ENCODE results near the gene SYNE1. TPM values are rescaled to one million over a fixed set of nuclear protein-coding genes. Genes with fewer than 3 reads are reported as not detected.

Gene SYNE1
- polyA plus RNA-seq, 1 experiment = 35.7 TPM

- no peak overlapping the region for H3K4me3 ChIP-seq (ENCODE audit: low read depth, low read length)
- H3K27ac ChIP-seq (ENCODE audit: low read depth, low read length) = no peak overlapping the region
- CTCF ChIA-PET = interaction anchor here (1.6 kb wide), 1 partner anchor 33 kb away, joined by 4 read pairs; no protein-coding TSS in a partner anchor
- POLR2A ChIA-PET = no interaction called here
- TF ChIP-seq CTCF (IDR thresholded peaks at IDR 0.05; ENCODE audit: low read depth, low read length) = no peak
- H3K9me3 ChIP-seq (ENCODE audit: control insufficient read depth, insufficient read depth, low read length) = no peaks in the 10 kb centered on the region
- H3K27me3 ChIP-seq (ENCODE audit: control insufficient read depth, insufficient read depth, low read length) = no peaks in the 10 kb centered on the region
- no peak for DNase-seq (ENCODE audit: low read depth, low spot score)
Observed at GRCh38 chr6:152585236-152585635, 51.9 kb downstream of the SYNE1 start.

- Histone ChIP-seq H3K27me3 (ENCODE audit: control insufficient read depth, insufficient read depth, low read length) (no peaks in the 10 kb centered on the region), H3K27ac (ENCODE audit: low read depth, low read length) (no peak overlapping the region), H3K4me3 (ENCODE audit: low read depth, low read length) (no peak overlapping the region), H3K9me3 (ENCODE audit: control insufficient read depth, insufficient read depth, low read length) (no peaks in the 10 kb centered on the region)
- DNase-seq (ENCODE audit: low read depth, low spot score) = no peak
- ChIA-PET POLR2A (no interaction called here), CTCF (interaction anchor here (1.6 kb wide), 1 partner anchor 32 kb away, joined by 4 read pairs; no protein-coding TSS in a partner anchor)
- no peak for TF ChIP-seq CTCF (IDR thresholded peaks at IDR 0.05; ENCODE audit: low read depth, low read length)
Observed at GRCh38 chr6:152583888-152584287, 53.3 kb downstream of the SYNE1 start.

GRCh38 chr6:152576525-152576924, 60.6 kb downstream of the SYNE1 start:
- ChIA-PET CTCF (no interaction called here), POLR2A (no interaction called here)
- no peak overlapping the region for H3K4me3 ChIP-seq (ENCODE audit: low read depth, low read length)
- no peak for TF ChIP-seq CTCF (IDR thresholded peaks at IDR 0.05; ENCODE audit: low read depth, low read length)
- no peak for DNase-seq (ENCODE audit: low read depth, low spot score)
- no peak overlapping the region for H3K27ac ChIP-seq (ENCODE audit: low read depth, low read length)
- H3K27me3 ChIP-seq (ENCODE audit: control insufficient read depth, insufficient read depth, low read length) = no peaks in the 10 kb centered on the region
- no peaks in the 10 kb centered on the region for H3K9me3 ChIP-seq (ENCODE audit: control insufficient read depth, insufficient read depth, low read length)

- DNase-seq (ENCODE audit: low read depth, low spot score) = no peak
- ChIA-PET CTCF (interaction anchor here (1.1 to 1.4 kb wide), 5 partner anchors 20 to 90 kb away, joined by 3 to 8 read pairs (median 4); no protein-coding TSS in a partner anchor), POLR2A (no interaction called here)
- TF ChIP-seq CTCF (IDR thresholded peaks at IDR 0.05; ENCODE audit: low read depth, low read length) = no peak
- H3K9me3 ChIP-seq (ENCODE audit: control insufficient read depth, insufficient read depth, low read length) = no peaks in the 10 kb centered on the region
- no peak overlapping the region for H3K27ac ChIP-seq (ENCODE audit: low read depth, low read length)
- no peaks in the 10 kb centered on the region for H3K27me3 ChIP-seq (ENCODE audit: control insufficient read depth, insufficient read depth, low read length)
- H3K4me3 ChIP-seq (ENCODE audit: low read depth, low read length) = no peak overlapping the region
Observed at GRCh38 chr6:152575621-152576150, 61.5 kb downstream of the SYNE1 start.

- H3K27me3 ChIP-seq (ENCODE audit: control insufficient read depth, insufficient read depth, low read length) = no peaks in the 10 kb centered on the region
- TF ChIP-seq CTCF (IDR thresholded peaks at IDR 0.05; ENCODE audit: low read depth, low read length) = no peak
- H3K4me3 ChIP-seq (ENCODE audit: low read depth, low read length) = no peak overlapping the region
- H3K9me3 ChIP-seq (ENCODE audit: control insufficient read depth, insufficient read depth, low read length) = no peaks in the 10 kb centered on the region
- ChIA-PET POLR2A (no interaction called here), CTCF (interaction anchor here (1.1 to 1.4 kb wide), 5 partner anchors 21 to 90 kb away, joined by 3 to 8 read pairs (median 4); no protein-coding TSS in a partner anchor)
- DNase-seq (ENCODE audit: low read depth, low spot score) = no peak
- no peak overlapping the region for H3K27ac ChIP-seq (ENCODE audit: low read depth, low read length)
Observed at GRCh38 chr6:152575161-152575560, 62.0 kb downstream of the SYNE1 start.
